ENCODE measurements around the gene SOX10.

The SOX10 gene

DNA sequence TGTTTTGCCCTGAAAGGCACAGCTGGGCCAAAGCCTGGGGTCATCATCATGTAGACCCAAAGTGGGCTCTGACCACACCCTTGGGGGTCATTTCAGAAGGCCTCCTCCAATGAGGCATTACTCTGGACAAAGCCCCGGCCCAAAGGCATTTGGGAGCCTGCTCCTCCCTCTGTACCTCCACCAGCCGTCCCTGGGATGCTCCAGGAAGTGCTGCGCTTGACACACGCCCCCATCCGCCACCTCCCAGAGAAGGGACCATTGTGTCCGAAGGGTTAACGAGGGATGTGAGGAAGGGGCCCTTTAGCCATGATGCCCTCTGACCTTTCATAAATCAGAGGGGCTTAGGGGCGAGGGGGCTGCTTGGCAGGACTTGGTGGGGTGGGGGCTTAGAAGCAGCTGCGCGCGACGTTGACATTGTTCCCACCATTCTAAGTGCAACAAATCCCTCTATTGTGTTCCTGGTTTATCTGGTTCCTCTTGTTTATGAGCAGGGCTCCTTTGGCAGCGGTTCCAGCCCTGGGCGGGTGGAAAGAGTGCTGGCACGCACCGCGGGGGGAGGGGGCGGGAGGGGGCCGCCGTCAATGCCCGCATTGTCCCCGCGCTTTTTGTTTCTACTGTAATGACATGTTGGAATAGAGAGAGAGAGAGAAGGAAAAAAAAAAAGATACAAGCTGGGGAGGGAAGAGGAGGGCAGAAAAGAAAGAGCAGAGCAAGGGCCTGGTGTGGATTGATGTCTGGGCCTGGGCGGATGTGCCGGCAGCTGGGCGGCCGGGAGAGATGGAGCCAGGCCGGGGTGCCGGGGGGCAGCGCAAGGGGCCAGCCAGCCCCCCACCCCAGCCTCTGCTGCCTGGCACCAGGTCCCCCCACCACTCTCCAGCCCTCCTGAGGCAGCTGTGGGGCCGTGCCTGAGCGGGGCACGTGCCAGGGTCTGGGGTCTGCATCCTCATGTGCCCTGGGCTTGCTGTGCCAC is 32.1 kb upstream of the SOX10 start:
- no peak for DNase-seq

DNA sequence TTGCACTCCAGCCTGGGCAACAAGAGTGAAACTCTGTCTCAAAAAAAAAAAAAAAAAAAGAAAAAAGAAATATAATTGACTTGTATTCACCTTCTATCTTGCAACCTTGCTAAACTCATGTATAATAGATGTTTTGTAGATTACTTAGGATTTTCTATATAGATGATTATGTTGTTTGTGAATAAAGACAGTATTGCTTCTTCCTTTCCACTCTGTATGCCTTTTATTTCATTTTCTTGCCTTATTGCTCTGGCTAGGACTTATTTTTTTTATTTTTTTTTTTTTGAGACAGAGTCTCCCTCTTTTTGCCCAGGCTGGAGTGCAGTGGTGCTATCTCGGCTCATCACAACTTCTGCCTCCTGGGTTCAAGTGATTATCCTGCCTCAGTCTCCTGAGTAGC is 29.7 kb upstream of the SOX10 start:
- no peak for DNase-seq

DNA sequence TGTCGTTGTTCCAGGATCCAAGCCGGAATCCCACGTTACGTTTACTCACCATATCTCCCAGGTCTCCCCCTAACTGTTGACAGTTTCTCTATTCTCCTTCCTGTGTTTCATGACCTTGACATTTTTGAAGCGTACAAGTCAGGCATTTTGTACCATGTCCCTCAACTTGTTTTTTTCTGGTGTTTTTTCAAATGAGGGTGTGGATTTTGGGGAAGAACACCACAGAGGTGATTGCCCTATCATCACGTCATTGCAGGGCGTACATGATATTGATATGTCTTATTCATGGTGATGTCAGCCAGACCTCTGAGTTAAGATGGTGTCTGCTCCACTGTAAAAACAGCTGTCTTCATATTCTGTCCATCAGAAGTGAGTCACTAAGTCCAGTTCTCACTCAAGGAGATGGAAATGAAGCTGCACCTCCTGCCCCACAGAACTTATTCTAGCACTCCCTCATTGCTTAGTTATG is 28.3 kb upstream of the SOX10 start:
- no peak for DNase-seq

DNA sequence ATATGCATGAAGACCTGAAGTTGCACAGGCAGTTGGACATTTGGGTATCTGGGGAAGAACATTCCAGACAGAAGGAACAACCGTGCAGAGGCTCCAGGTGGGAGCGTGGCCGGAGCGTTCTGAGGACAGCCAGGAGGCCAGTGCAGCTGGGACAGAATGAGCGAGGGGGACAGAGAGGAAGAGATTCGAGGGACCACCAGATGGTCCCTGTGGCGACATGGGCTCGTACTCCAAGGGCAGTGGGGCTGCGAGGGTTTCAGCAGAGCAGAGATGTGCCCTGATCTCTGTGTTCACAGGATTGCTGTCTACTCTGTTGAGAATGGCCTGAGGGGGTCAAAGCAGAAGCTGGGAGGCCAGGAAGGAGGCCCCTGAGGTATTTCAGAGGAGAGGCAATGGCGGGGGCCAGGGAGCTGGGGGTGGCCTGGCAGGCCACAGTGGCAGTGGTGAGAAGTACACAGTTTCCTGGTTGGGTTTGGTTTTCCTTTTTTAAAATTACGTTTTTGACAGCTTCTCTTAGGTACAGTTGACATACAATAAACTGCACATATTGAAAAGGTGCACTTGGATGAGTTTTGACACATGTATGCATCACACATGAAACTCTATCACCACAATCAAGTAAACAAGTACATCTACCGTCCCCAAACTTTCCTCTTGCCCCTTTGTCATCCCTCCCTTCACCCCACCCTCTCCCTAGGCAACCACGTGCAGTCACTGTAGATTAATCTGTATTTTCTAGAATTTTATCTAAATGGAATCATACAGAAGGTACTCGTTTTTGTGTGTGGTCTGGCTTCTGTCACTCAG is 24.8 kb upstream of the SOX10 start:
- no peak for DNase-seq

DNA sequence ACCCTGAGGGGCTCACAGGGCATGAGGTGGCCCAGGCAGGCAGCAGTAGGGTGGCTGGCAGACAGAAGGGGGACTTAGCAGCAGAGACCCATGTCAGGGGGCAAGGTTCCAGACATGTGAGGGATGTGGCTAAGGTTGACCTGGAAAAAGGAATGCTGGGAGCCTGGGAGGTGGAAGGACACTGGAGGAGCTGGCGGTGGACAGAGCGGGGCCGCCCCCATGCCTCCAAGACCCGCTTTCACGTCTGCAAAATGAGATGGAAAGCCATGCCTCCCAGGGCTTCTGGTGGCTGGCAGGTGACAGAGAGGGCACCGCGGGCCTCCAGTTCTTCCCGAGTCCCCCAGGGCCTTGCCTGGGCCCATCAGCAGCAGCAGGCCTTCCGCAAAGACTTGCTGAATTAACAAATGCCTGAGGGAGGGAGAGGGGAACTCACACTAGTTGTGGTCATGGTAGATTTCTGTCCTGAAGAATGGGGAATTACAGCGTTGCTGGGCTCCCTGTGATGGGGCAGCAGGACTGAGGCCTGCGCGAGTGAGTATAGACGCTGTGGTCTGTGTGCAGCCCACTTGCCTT is 23.1 kb upstream of the SOX10 start:
- DNase-seq = no peak

DNA sequence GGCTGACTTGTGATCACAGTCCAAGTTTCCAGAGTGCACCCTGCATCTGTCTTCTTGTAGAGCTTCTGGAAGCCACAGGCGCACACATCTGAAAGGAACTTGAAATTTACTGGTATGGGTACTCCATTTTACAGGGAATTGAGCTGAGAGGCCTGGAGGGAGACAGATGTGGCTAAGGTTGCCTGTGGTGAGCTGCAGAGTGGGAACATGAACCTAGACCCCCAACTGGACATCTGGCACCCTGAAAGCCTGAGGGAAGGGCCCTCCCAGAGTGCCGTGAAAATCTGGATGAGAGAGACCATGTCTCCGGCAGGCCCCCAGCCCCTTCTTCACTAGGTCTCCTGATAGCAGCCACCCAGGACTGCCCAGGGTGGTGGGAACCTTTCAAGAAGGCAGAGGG is 22.6 kb upstream of the SOX10 start:
- no peak for DNase-seq

DNA sequence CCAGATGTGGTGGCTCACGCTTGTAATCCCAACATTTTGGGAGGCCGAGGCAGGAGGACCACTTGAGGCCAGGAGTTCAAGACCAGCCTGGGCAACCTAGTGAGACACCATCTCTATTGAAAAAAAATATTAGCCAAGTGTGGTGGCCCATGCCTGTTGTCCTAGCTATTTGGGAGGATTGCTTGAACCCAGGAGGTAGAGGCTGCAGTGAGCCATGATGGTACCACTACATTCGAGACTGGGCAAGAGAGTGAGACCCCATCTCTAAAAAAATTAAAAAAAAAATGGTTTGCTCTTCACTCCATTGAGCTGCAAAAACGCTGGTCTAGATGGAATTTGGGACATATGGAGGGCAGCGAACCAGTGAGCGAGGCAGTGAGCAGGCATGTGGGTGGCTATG is 21.6 kb upstream of the SOX10 start:
- DNase-seq = no peak

DNA sequence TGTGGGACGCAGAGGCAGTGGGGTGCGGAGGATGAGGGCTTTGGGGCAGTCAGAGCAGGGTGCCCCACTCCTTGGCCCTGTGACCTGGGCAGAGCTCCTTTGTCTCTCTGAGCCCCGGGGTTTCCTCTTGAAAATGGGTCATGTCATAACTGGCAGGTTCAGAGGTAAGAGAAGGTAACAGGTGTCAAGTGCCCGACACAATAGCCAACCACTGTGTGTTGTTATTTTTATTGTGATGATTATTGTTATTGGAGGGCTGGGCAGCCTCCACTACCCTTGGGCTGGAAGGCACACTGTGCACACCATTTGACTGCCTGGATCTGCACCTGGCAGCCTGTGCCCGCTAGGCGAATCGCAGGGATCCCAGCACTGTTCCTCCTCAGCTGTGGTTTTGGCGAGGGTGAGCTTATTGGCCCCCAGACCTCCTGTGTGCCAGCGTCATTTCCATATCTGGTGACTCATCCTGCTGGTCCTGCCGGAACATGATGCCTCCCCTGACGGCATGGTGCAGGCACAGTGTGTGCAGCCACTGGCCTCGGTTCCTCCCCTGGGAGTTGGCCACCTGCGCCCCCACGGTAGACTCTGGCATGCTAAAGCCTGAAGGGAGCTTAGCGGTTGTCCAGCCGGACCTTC is 15.4 kb upstream of the SOX10 start:
- no peak for DNase-seq

DNA sequence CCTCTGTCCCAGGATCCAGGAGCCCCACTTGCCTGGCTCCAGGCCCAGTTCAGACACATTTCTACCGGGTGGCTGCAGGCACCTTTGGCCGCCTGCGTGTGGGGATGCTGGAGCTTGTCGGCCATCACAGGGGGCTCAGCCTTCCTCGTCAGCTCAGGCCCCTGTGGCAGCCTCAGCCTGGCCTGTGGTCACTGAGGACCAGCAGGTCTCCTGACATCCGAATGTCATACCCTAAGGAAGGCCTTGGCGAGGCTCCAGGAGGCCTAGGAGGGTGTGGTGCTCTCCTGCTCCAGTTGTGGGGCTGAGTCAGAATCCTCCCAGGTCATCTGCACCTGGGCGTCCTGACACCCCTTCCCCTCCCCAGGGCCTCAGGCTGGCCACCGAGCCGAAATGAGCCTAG is 14.9 kb upstream of the SOX10 start:
- DNase-seq = no peak

DNA sequence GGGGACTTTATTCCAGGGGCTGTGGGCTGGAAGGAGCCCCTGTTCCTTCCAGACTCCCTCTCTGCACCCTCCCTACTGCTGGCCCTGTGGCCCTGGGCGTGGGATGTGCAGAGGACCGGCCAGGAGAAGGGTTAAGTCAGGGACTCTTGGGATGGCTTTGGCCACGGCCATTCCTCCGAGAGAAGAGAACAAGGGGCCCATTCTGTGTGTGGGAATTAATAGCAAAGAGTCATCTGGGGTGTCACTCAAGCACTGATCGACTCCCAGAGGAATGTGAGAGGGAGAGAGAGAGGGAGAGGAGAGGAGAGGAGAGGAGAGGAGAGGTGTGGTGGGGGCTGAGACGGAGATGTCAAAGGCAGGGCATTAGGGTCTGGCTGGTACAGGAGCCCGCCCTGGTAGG is 14.2 kb upstream of the SOX10 start:
- no peak for DNase-seq

DNA sequence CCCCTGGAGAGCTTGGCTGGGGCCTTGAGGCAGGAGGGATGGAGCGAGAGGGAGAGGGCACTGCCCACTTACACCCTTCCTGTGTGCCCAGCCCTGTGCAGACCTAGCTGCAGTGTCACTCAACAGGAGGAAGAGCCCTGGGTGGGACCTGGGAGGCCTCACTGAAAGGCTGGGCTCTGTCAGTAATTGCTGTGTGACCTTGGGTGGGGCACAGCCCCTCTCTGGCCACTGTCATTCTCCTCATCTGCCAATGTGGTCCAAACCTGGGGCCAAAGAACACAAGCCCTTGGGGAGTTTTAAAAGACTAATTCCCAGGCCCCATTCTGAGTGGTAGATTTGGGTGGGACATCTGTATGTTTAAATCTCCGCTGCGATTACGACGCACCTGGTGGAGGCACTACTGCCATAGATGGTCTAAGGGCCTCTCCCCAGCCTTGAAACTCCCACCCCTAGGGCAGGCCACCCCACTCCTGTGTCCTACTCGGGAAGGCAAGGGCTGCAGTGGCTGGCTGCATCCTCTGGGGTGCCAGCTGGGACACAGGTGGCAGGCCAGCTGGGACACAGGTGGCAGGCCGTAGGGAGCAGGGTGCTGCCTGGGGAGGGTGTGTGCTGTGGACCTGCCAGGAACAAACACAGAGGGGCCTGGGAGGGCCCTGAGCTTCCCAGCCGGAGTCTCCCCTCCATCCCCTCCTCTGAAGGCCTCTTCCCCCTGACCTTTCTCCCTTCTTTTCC is 12.3 kb upstream of the SOX10 start:
- DNase-seq = no peak

DNA sequence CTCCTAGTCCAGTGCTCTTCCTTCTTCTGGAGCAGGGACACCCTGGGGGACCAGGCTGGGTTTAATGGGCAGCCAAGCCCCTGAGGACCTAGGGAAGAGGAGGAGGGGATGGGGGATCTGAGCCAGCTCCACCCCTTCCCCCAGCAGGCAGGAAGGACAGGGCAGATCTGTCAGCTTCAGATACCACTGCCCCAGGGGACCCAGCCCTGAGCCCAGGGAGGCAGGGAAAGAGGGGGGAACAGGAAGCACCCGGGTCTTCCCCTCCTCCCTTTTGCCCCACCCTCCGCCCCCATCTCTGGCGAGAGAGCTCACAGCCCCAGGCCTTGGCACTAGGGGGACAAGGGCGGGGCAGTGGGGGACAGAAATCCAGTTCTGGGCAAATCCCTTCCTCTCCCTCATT is 11.7 kb upstream of the SOX10 start:
- DNase-seq = no peak

DNA sequence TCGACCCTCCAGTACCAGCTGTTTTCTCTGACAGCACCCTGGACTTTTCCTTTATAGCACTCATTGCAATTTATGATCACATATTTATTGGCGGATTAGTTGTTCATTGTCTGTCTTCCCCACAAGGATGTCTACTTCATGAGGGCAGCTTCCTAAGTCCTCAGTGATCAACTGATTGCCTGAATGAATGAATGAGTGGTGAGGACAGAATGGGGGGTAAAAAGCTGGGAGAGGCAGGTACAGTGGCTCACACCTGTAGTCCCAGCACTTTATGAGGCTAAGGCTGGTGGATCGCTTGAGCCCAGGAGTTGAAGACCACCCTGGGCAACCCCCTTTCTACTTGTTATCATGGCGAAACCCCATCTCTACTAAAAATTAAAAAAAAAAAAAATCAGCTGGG is 11.1 kb upstream of the SOX10 start:
- DNase-seq = no peak

DNA sequence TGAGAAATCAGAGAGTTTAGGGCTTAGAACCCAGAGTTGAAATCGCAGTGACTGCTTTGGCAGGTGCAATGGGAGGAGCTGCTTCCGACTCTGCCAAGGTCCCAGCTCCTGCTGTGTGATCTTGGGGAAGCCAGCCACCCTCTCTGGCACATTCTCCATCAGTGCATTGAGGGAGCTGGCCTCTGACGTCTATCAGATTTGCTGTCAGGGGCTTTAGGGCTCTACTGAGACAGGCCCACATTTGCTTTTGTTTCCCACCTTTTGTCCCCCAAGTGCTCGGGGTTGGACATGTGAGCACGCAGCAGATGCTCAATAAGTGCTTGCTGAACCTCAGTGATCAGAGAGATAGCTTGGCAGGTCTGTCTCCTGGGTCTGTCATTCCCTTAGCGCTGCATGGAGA is 10.6 kb upstream of the SOX10 start:
- DNase-seq = no peak

DNA sequence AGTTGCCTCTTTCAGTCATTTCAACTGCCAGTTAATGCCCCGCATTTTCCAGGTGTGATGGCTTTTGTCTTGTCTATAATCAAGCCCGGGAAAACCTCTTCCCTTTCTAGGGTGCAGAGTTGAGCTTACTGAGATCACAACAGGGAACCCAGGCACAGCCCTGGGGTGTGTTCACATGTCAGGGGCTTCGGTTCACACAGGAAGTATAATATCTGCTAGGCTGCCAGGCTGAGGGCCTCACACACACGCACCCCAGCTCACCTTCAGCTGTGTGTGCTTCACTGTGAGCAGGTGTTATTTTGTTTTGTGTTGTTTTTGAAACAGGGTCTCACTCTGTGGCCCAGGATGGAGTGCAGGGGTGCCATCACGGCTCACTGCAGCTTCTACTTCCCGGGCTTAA is 9.7 kb upstream of the SOX10 start:
- no peak for DNase-seq

DNA sequence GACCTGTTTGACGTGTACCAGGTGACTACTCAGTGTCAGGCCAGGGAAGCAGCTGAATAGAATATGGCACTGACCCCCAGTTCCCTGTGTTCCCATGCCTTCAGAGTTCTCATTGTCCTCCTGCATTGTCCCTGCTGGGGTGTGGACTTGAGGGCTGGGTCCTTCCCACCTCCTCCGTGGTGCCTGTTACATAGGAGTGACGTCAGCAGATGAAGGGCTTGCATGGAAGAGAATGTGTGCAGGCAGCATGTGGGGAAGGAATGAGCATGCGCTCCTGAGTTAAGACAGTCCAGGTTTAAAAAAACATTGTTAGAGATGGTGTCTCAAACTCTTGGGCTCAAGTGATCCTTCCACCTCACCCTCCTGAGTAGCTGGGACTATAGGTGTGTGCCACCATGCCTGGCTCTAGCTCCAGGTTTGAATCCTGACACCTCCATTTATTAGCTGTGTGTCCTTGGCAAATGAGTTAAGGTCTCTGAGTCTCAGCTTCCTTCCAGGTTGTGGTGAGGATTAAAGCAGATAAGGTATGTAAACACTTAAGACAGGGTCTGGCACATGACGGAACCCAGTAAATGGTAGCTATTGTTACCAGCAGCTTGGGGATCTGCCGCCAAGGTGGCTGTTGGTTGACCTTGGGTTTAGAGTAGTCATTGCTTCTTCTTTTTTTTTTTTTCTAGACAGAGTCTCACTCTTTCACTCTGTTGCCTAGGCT is 7.5 kb upstream of the SOX10 start:
- DNase-seq = no peak

DNA sequence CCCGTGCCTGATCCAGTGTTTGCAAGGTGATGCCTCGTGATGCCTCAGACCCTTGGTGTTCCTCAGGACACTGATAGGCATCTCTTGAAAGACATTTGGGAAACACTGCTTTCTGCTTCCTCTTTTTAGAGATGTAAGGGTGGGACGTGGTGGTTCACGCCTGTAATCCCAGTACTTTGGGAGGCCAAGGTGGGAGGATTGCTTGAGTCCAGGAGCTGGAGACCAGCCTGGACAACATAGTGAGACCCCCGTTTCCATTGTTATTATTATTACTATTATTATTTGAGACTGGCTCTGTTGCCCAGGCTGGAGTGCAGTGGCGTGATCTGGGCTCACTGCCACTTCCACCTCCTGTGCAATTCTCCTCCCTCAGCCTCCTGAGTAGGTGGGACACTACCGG is 6.5 kb upstream of the SOX10 start:
- no peak for DNase-seq

DNA sequence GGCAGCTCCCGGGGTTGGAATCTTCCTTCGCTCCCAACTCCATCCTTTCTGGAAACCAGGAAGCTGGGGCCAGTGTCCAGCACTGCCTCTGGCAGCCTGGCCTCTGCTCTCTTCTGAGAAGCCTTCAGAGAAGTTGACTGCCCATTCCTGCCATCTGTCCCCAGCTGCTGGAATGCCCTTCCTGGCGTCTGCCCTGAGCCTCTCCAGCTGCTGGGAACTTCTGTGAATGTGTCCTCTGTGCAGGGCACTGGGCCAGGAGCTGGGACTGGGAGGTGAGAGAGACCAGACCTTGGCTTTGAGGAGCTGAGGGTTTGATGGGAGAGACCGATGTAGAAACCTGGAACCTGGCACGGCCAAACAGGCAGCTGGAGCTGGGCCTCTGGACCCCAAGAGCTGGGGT is 5.9 kb upstream of the SOX10 start:
- DNase-seq = no peak

DNA sequence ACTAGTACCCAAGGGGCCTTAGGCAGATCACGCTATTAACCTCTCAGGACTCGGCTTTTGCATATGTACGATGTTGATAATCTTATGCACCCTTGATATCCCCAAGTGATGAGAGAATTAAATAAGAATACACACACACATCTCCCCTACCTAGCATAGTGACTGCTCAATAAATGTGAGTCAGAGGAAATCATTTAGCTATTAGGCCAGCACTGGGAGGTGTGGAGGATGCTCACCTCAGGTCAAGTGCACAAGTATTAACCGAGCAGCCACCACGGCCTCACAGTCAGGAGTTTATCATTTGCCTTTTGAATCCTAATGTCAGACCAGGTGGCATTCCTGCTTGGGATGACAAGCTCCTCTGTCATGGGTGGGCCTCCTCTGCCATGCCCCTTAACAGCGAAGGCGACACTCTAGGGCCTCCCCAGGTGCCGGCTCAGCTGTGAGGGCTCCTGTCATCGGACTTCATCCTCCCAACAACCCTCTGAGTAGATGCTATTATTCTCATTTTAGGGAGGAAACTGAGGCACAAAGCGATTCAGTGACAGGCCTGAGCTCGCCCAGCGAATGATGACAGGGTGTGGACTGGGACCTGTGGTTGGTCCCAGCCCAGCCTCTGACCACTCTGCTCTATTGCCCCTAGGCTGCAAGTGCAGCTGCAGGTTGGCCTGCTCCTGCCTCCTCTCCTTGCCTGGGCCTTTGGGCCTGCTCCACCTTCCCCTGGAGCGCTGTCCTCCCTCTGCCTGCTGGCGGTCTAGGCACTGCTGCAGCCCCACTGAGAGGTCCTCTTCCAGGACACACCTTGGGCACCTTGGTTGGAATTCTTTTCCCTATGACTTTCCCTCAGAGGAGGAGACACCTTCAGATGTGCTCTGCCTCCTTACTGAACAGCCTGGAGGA is 5.0 kb upstream of the SOX10 start:
- DNase-seq = no peak

DNA sequence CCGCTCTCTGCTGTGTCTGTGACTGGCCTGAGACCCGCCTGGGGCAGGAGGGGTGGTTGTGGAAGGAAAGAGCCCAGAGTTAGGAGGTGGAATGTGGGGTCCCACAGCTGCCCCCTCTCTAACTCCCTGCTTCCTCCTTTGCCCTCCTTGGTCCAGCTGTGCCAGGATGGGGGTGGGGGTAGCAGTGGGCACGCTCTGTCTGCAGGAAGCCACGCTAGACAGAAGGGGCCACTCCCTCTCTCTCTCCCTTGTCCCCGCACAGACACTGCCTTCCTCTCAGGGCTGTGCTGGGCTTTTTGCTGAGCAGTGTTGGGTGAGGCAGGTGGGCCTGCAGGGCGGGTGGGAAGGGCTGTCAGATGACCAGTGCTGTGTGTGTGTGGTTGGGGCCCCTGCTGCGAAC is 2.0 kb upstream of the SOX10 start:
- no peak for DNase-seq

All from NCI-H1930 (cell line).